DMS53 (cell line): Measurements from ENCODE around the gene MLN.

ENCODE experiments used
- DNase-seq: peaks from one replicate; lab custom pipeline; 2025; lab: John Stamatoyannopoulos, UW

Gene MLN

DNA sequence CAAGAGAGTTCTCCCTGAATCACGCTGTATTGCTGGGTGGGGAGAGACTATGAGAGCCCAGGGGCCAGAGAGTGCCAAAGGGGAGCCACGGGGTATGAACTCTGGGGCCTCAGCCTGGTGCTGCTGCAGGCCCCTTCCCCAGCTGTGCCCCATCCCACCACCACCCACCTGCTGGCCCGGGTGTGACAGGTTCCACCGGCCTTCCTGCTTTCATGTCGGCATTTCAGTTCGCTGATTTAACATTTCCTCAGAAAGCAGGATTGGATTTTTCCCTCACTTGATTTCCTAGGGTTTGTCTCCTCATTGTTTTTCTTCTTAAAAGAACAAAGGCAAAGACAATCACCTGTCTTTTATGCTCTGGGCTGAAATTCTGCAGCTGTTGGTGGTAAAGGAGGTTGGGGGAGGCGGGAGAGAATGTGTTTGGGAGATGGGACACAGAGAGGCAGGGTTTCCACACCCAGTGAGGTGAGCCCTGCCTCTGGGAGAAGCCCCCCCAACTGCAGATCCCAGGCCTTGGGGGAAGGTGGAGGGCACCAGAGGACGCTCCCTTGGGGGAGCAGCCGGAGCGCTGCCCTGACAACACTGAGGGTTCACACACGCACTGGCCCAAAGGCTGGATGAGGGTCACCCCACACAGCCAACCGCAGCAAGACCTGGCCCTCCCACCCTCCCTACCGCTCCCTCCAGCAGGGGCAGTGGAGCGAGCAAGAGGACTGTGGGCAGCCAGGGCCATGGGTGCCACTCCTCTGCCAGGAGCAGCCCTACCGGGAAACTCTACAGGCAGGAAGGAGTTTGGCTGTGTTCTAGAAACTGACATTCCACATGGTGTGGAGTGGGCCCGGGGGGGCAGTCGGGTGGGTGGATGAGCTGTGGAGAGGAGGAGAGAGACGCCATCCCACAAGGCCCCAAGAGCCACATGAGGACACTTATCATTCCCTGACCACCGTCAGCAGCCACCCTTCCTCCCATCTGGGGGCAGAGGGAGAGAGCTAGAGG lies 10.5 kb upstream of the MLN start:
- DNase-seq = no peak

DNA sequence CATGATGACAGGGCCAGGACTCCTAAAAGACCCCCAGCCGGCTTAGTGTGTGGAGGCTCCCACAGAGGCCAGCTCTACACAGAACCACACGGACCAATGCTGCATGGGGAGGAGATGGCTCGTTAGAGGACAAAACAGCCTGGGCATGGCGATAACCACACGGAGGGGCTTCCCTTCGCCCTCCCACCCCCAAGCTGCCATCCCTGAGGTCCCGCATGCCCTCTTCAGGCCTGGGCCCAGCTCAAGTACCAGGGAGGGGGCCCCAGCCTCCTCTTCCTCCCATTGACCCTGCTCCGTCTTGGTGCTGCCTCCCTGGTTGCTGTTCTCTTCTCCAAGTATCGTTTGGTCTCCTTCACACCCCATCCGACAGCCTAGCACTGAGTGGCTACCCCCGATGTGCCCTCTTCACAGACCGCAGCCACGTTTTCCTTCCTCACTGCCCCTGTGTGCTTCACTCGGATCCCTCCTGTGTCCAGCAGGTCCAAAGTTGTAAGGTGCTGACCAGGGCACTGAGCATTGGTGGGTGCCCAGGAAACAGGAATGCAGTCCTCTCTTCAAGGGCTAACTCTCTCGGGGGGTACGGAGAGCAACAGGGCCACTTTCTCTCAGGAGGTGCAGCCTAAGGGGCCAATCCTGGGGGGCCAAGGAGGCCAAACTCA lies 9.6 kb upstream of the MLN start:
- DNase-seq = no peak

DNA sequence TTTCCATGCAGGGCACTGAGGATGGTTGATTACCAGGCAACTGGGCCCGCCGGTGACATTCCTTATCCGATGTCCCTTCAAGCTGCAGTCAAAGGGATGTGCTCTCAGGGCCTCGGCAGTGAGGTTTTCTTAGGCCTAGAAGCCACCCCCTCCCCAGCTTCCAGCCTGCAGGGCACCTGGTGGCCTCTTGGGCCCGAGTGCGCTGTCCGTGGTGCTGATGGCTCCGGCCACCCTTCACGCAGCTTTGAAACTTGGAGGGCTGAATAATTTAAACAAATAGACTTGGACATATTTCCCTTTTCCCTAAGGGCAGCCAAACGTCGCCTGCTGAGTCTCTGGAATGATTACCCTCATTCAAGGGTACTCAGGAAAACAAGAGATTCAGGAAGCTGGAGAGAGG lies 8.9 kb upstream of the MLN start:
- peak; percentile 53 for DNase-seq

DNA sequence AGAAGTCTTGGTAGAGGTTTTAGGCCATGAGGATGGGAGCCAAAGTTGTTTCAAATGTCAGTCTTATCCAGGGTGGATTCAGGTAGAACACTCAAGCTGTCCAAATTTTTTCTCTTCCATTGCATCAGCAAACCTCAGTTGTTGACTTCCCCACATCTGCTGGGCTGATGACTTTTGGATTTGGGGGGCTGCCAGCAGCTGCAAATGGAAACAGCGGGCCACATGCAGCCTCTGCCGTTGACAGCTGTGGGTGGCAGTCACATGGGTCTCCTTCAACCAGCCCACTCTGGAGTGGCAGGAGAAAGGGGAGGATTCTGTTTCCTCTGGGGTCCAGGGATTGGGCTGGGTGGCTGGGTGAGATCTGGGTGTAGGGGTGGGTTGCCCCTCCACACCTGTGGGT lies 5.8 kb upstream of the MLN start:
- DNase-seq = no peak

GRCh38 chr6:33808641-33809180 lies 4.9 kb upstream of the MLN start:
- no peak for DNase-seq

DNA sequence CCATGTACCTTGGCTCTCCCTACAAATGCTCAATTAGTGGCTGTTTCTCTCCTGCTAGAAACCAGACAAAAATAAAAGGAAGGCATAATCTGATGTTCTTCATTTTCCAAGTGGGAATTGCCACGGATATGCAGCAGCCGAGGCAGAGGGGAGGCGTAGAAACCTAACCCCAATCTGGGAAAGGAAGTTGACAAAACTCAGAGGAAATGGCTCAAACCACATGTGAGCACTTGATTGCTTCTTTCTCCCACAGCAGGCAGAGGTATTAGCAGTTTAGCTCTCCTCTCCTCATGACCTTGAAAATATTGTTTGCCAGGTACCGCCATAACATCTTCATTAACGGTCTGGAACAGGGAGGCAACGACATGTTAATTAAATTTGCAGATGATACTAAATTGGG lies 3.8 kb upstream of the MLN start:
- no peak for DNase-seq

- DNase-seq = no peak
These were observed 3.0 kb upstream of the MLN start for GRCh38 chr6:33806841-33807240.

- no peak for DNase-seq
These were observed 1.4 kb downstream of the MLN start for GRCh38 chr6:33802186-33802958.

GRCh38 chr6:33801611-33802010 lies 2.2 kb downstream of the MLN start:
- no peak for DNase-seq

DNA sequence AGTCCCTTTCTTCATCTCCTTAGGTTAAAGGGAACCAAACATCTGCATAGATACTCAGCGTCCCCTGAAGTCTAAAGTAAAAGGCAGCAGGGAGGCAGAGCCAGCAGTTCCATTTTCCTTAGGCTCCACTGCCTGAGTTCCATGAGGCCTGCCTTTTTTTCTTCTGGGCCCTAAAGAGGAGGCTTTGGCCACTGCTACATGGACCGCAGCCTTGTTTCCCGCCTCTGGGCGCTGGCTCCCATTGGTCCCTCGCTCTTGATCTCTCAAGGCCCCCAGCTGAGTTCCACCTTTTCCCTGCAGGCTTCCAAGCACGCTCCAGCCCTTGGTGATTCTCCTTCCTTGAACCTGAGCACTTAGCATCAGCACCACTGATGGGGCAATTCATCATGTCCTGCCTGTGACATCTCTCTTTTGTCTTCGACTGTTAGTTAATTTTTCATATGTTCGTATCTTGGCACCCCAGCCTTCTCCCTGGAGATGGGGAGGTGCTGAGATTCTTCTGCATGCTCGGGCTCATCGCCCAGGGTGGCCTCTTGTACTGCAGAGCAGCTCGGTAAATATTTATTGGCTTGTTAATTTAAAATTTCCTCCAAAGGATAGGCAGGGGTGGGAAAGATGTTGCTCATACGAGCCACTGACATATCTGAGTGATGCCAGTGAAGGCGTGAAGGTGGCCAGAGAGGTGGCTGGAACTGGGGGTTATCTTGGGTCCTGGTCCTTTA lies 3.4 kb downstream of the MLN start:
- DNase-seq = no peak

GRCh38 chr6:33799454-33800113 lies 4.2 kb downstream of the MLN start:
- DNase-seq = no peak

GRCh38 chr6:33798343-33798848 lies 5.4 kb downstream of the MLN start:
- no peak for DNase-seq

DNA sequence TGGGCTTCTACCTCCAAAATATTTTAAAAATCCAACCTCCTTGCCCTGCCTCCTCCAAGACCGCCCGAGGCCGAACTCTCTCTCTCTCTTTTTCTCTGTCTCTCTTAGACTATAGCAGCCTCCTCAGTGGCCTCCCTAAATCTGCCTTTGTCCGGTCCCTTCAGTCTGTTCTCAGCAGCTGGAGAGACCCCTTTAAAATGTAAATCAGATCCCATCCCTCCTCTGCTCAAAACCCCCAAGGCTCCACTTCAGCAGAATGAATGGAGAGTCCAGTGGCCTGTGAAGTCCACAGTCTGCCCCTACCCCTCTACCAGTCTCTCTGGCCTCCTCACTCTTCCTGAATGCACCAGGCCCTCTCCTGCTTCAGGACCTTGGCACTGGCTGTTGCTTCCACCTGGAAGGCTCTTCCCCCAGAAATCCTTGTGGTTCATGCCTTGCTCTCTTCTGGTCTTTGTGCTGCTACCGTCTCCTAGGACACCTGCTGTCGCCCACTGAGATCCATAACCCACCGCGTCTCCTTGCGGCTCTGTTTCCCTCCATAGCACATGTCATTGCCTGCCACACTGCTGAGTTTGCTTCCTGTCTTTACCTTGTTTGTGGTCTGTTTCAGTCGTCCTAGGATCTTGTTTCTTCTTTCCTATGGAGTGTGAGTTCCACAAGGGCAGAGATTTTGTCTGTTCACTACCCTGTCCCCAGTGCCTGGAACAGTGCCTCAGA lies 6.0 kb downstream of the MLN start:
- no peak for DNase-seq

GRCh38 chr6:33794910-33795623 lies 8.7 kb downstream of the MLN start:
- DNase-seq = no peak

DNA sequence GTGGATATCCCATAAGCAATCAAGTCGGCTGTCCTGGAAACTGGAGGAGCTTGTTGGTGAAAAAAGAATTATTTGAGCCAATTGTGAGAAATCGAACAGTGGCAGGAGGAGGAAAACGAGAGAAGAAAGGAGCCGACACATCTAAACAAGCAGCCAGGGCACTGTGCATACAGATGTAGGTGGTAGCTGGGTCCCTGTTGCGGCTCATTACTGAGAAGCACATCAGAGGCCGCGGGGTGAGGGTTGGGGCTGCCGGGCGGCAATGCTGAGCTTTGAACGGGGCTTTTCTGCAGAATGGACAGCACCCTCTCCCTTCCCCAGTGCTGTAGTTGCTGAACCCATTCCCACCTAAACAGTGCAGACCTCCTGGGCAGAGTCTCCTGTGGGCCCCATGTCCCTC lies 10.8 kb downstream of the MLN start:
- DNase-seq = no peak

GRCh38 chr6:33791620-33792019 lies 12.2 kb downstream of the MLN start:
- no peak for DNase-seq

DNA sequence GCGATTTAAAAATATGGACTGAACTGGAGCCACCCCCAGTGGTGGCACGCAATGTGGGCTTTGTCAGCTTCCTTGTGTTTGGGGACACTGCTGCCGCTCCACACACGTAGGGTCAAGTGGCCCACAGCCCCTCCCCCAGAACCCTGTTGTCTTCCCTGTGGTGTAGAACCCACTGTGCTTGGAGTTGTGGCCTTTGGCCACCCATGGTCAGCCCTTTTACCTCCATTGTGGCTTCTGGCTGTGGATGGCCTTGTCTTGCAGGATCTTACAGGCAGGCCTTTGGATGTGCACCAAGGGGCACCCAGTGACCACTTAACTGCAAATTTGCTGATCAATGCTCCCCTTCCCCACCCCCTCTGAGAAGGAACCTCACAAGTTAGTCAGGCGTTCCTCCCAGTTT lies 12.9 kb downstream of the MLN start:
- DNase-seq = no peak

DNA sequence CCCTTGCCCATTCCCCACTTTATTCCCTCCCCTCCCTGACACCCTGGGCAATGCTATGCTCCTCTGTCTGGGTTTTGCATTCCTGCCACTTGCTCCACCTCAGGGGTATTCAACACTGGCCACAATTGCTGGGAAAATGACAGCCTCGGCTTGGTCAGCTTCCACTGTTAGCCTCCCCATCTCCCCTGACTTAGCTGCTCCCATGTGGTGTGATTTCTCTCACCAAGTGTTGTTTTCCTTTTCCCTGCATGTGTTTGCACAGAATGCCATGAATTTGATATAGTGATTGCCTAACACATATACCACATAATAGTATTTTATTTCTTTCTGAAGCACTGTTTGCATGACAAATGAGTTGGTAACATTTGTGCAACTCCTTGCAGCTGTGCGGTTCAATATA lies 13.4 kb downstream of the MLN start:
- DNase-seq = no peak

DNA sequence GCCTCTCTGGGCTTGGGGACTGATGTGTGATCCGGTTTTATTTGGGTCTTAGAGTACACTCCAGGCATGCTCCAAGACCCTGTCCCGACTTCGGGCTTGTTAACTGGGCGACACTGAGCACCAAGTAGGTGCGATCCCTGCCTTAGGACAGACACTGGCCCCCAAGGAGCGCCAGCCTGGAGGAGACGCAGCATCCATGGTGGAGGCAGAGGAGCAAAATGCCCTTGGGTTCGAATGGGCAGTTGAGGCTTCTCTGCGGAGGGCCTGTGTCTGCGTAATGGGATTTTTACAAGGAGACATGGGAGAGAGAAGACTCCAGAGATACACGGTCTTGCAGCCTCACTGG lies 14.3 kb downstream of the MLN start:
- no peak for DNase-seq
